HG02623 (cell line): ENCODE data around the gene SCGB1C1.
"Not testable (repeated sequence)": the region's sequence is repeated elsewhere in the genome, so short reads cannot be mapped to it uniquely, and the experiment has no call there.

Experiments
- ATAC-seq: cut with Tn5 transposase; IDR thresholded peaks from one replicate; pipeline ENCODE4 v1.9.1; 2021; ENCODE audit warnings: moderate library complexity; ENCODE audit not compliant: unreplicated experiment

SCGB1C1 gene

DNA sequence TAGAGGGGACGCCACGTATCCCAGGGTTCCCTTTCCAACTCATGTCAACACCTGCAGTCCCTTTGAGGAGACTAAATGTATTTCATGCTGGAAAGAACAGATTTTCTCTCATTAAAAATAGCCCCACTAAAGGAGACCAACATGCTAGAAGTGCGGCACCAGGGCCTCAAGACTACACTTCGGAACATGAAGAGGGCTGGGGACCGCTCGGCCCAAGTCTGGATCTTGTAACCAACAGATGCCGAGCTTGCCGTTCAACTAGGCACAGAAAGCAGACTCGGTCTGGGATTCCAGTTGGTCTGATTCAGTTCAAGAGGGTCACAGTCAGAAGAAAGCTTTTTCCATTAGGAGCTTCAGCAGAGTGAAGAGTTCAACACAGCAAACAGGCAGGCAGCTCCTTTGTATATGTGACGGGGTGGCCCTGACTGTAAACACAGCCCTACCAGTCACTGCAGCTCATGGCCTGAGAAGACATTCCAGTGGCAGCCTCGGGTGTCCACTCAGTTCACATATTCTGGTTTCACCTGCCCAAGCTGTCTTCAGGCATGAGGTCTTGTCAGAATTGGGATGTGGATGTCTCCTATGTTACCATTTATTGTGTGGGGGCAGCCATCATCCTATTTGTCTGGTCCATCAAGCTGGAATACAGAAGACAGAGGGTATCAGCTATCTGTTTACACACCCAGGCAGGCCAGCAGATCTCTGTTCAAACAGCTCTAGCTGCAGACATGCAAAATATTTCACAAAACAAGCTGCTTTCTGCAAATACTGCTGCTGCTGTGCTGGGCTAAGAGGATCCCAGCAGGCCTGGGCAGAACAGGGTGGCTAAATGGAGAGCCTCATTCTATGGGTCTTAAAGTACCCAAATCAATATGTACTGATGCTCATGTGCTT is 23.4 kb downstream of the SCGB1C1 start:
- no peak for ATAC-seq

DNA sequence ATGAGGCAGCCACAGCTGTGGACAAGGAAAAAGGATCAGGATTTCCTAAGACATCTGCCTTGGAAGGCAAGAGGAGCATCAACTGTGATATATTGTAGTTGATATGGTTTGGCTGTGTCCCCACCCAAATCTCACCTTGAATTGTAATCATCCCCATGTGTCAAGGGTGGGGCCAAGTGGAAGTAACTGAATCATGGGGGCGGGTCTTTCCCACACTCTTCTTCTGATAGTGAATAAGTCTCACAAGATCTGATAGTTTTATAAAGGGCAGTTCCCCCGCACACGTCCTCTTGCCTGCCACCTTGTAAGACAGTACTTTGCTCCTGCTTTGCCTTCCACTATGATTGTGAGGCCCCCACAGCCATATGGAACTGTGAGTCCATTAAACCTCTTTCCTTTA is 24.8 kb downstream of the SCGB1C1 start:
- ATAC-seq = no peak

DNA sequence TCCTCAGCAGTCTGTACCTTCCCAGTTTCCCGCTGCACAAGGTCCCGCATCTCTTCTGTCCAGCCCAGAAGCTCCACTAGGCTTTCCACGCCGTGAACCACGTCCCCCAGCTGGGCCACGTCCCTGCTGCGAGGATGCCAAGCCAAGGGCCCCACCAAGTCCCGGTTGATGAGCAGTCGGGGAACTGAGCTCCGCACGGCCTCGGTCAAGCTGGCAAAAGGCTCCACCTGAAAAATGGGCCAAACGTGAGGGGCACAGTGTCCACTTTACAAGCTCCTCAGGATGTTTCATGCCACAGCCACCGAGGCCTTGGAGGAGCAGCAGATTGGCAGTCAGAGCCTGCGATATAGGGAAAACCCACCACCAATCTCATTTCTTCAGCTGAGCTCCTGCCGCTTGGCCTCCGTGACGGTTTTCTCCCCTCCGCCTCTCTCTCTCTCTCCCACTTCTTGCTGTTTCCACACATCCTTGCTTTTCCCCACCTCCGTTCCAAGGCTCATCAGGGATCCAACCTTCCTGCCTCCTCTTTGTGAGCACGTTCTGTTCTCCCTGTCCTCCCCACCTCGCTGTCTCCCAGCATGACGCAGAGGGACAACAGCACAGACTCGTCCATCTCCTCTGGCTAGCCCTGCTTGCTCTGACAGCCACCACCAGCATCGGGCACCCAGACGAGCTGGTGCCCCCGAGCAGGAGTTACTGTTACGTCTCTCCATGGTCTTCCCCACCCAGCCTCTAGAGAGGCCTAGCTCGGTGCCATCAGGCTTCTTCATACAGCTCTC is 26.1 kb downstream of the SCGB1C1 start:
- ATAC-seq = no peak

GRCh38 chr11:220641-221215 is 27.9 kb downstream of the SCGB1C1 start:
- ATAC-seq = not testable (repeated sequence)

DNA sequence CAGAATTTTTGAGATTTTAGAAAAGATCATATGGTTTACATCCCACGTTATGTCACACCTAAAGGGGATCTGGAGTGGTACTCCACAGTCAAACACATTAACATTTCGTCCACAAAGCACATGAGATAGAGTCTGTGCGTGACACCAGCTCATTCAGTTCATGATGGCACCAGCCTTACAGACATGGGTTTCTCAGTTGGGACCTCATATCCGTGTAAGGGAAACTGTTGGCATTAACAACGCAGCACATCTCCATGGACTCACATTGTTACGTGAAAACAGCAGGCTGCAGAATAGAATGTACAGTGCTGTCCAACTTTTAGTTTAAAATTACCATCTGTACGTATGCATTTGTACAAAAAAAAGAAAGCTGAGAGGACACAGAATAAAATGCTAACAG is 28.7 kb downstream of the SCGB1C1 start:
- no peak for ATAC-seq

DNA sequence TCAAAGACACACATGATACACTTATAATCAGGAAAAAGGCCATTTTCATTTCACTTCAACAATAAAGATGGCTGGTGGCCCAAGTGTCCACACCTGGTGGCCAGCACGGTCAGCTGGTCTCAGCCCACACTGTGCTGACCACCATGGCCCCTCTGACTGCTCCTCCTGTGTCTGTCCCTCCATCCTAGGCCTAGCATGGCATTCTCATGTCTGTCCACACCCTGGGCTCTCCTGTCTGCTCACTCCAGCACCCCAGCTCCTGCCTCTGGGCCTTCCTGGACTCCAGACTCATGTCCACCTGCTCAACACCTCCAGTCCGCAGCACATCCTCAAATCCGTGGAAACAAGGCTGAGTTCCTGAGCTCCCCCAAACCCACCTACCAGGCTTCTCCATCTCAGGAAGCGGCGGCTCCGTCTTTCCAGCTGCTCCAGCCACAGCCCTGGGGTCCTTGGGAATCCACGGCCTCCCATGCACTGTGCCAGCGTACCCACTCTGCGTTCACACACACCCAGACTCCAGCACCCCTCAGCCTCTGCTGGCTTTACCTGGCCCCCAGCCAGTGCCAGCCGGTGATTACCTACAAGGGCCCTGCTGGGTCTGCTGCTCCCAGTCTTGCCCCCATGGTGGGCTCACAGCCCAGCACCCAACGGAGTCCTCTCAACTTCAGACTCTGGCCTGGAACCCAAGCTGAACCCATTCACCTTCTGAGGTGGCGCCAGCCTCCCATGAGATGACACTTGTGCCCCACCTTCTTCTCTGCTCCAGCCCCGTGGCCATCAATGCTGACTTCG is 29.3 kb downstream of the SCGB1C1 start:
- ATAC-seq = no peak

GRCh38 chr11:223026-223789 is 30.3 kb downstream of the SCGB1C1 start:
- ATAC-seq = no peak

DNA sequence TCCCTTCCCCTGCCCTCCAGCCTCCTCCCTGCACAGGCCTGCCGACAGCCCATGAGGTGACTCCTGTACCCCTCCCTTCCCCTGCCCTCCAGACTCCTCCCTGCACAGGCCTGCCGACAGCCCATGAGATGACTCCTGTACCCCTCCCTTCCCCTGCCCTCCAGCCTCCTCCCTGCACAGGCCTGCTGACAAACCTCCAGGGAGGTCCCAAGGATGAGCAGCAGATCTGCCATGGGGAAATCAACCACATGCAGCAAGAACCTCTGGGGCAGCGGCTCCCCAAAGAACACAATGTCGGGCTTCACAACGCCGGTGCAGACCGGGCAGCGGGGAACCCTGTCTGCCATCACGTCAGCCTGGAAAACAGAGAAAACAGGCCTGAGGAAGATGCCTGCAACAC is 31.0 kb downstream of the SCGB1C1 start:
- no peak for ATAC-seq

DNA sequence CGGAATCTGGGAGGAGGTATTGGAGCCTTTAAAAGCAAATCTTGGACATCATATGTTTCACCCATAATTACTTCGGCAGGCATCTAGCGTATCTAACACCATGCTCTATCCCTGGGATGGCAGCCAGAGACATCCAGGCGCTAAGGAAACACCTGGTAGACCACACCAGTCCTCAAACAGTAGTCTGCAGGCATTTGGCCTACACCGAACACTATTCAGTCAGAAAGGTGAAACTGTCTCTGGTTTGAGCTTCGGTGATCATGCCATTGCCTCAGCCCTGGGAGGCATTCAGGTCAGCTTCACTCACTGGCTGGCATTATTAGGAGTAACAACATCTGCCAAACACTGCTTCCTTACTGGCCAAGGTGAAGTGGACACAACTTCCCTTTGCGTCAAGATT is 31.5 kb downstream of the SCGB1C1 start:
- no peak for ATAC-seq

- no peak for ATAC-seq
Observed at GRCh38 chr11:225734-226453, 33.0 kb downstream of the SCGB1C1 start.

- ATAC-seq = no peak
Observed at GRCh38 chr11:227824-228379, 35.0 kb downstream of the SCGB1C1 start.

DNA sequence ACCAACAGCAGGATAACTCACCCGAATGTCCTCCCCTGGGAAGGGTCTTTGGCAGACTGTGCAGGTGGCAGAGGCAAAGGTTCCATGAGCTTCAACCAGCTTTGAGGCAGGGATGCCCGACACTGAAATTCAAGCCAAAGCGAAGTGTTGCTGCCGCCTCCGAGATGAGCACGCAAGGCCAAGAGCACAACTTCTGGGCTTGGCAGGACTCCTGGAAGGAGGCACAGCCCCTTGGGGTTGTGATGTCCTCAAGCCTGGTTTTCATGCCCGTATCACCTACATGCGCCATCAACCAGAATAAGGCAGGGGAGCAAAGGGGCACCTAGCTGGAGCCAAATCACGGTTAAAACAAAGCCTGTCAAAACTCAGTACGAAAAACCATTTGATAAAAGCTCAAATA is 37.6 kb downstream of the SCGB1C1 start:
- no peak for ATAC-seq

GRCh38 chr11:232783-233565 is 40.1 kb downstream of the SCGB1C1 start:
- no peak for ATAC-seq

DNA sequence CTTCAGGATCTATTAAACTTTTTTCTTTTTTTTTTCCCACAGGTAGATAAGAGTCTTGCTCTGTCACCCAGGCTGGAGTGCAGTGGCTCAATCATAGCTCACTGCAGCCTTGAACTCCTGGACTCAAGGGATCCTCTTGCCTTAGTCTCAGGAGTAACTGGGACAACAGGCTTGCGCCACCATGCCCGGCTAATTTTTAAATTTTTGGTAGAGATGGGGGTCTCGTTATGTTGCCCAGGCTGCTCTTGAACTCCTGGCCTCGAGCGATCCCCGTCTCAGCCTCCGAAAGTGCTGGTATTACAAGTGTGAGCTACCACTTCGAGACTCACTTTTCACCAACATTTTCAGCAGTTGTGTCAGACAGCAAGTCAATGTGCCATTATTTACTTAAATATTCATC is 42.3 kb downstream of the SCGB1C1 start:
- no peak for ATAC-seq

DNA sequence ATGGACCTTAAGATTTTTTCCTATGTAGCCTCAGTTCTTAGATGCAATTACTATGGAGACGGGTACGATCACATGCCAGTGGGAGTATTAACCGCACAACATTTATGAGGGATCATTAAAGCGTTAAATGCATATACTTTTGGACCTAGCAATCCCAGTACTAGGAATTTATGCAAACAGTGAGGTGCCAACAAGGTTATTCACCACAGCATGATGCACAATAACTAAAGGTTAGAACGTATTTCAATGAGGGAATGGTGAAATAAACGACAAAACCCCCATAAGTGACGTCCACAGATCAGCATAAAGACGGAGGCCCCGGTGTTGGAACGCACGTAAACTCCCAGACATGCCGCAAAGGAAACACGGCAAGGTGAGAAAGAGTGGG is 42.7 kb downstream of the SCGB1C1 start:
- no peak for ATAC-seq

DNA sequence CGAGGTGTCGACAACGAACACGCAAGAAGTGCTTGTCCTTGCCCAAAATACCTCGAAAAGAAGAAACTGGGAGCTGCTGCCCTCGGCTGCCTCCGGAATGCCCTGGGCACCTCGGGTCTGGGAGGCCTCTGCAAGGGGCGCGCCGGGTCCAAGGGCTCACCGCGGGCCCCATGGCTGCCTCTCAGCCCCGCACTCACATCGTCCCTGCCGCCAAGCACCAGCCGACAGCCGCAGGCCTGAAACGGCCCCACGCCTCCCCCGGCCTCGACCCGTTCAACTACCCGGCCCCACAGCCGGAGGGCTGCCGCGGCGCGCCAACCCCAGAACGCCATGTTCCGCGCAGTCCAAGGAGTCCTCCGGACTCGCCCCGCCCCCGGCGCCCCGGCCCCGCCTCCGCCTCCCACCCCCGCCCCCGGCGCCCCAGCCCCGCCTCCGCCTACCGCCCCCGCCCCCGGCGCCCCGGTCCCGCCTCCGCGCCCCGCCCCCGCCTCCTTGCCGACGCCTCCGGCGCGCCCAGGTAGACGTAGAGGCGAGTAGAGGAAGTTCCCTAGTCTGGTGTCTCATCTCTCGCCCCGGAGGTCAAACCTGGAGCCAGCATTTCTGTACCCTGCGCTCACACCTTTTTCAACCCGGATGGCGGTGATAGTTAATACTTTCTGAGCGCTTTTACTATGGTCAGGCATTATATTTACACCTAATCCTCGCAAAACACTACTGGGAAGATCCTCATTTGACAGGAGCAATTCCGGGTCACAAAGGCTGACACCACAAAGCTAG is 43.3 kb downstream of the SCGB1C1 start, which contains the start of gene SIRT3:
Gene SIRT3 (minus strand): TSS at position 346 of the 777 bp plus-strand sequence. CDS start 14 bp downstream, at position 332.
- ATAC-seq = peak; percentile 66
